ENCODE results near the gene KCNF1.

Gene KCNF1

GRCh38 chr2:10880586-10881321 is 31.0 kb upstream of the KCNF1 start:
- DNase-seq: no peak

- DNase-seq: no peak
Observed at GRCh38 chr2:10882568-10882967, 29.2 kb upstream of the KCNF1 start.

DNA sequence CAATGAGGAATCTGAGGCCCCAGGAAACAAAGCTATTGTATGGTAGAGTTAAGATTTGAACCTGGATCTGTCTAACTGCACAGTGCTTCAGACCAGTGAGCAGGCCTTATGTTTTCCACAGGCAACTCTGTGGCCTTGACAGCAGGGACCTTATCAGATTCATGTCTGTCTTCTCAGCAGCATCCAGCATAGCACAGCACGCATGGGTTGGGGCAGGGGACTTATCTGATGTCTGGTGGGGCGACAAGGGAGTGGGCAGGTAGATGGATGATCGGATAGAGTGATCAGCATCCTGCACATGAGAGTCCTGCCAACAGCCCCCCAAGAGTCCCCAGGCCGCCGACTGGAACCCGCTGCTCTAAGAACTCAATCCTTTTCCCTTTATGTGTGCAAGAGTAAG is 28.7 kb upstream of the KCNF1 start:
- DNase-seq: no peak

DNA sequence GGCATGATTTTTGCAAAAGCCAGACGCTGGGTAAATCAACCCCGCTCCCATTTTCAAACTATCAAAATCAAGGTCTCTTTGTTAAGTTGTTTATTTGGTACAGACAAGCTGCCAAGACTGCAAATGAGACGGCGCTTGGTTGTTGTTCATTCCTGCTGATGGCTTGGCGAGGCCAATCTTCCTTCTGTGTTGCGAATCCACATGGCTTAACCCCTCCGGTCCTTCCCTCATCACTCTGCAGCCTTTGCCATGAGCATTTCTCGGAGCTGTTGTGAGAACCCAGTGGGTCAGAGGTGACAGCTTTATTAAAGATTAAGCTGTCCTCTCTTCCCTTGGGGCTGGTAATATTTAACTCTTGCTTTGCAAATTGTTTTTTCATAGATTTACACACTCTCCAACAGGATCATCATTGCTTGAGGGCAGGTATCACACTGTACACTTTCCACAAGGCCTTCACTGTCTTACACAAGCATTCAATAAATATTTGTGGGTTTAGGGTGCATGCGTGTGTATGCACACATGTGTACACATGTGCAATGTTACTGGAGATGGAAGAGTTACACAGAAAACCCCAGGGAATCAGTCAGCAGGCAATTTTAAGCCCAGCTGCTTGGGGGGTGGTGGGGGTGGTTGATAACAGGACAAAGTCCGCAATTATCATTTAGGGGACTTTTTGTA is 27.8 kb upstream of the KCNF1 start:
- no peak for DNase-seq

GRCh38 chr2:10884574-10884975 is 27.2 kb upstream of the KCNF1 start:
- DNase-seq: no peak

DNA sequence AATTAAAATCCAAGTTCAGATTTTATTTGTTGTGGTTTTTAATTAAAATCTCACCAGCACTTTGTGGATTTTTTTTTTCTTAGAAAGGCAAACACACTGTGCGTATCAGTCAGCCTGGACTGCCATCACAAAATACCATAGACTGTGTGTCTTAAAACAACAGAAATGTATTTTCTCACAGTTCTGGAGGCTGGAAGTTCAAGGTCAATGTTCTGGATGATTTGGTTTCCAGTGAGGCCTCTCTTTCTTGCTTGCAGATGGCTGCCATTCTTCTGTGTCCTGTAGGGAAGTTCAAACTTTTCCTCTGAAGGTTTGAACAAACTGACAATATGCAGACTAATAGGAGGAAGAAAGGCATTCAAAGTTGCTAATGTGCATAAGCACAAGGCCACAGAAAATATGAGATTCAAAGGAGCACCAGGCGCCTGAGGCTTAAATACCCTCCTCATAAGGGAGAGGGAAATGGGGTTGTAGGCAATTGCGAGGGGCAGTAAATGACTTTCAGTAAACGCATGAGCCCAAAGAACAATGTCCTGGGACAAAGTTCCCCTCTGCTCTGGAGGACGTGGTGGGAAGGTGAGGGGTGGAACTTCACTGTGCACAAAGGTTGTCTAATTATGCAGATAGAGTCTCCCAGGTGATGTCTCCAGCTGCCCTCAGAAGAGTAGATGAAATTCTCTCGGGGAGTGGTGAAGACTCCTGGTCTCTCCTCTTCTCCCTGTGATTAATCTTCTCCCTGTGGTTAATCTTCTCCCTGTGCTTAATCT is 26.5 kb upstream of the KCNF1 start:
- DNase-seq: no peak

DNA sequence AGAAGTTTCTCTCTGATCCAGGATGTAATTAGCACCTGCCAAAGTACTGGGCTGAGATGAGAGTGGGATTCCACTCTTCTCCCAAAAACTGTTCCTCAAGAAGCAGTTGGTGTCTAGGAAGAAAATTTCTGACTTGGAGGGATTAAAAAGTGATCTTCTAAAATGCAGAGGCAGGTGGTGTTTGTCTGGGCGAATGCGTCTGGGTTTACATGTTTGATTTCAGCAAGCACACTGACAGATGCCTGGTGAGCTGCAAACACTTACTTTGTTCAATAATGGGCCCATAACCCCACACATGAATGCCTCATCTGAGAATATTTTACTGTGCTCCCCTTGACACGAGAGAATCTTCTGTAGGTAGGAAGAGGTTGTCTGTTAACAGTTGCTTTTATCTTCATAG is 24.3 kb upstream of the KCNF1 start:
- no peak for DNase-seq

- no peak for DNase-seq
Observed at GRCh38 chr2:10889651-10890215, 22.0 kb upstream of the KCNF1 start.

DNA sequence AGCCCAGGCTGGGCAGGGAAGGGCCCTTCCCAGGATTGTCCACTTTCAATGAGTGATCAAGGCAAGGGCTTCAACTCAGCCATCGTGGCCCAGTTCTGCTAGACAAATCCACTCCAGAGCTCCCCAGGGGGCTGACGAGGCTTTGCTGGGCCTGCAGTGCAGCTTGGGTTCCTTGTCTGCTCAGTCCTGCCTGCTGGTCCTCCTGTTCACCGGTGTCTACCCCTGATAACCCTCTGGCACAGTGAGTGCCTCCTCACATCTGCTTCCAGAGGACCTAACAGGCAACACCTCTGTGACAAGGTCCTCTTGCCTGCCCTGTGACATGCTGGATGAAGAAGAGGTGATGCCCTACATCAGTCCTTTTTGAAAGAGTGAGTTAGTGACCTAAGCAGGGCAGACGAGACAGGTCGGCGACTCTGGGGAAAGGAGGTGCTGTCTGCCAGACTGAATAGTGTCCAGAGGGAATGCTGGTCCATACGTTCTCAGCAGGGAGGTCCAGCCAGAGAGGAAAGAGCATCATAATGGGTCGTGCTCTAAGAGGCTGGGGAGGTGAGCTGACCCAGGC is 20.9 kb upstream of the KCNF1 start:
- no peak for DNase-seq

- DNase-seq: no peak
Observed at GRCh38 chr2:10891390-10891789, 20.3 kb upstream of the KCNF1 start.

GRCh38 chr2:10891848-10892247 is 19.9 kb upstream of the KCNF1 start:
- DNase-seq: no peak

GRCh38 chr2:10892316-10892715 is 19.4 kb upstream of the KCNF1 start:
- DNase-seq: no peak

GRCh38 chr2:10892796-10893350 is 18.9 kb upstream of the KCNF1 start:
- DNase-seq: no peak

GRCh38 chr2:10894264-10894935 is 17.3 kb upstream of the KCNF1 start:
- no peak for DNase-seq

DNA sequence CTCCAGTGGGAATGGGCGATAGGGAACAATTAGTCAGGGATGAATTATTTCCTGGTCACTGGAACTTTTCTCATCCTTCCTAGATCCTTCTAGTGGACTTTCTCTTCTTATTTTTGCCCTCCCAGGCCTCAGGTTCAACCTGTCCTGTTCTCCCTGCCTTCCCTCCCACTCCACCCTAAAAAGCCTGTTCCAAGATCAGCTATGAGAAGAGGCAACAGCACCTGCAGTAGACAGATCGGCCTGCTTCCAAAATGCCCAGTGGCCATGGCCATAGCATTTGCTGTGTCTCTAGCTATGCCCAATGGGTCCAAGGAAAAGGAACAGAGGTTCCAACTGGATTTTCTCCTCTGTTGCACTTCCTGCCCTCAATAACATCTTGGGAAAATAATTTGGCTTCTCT is 16.5 kb upstream of the KCNF1 start:
- DNase-seq: no peak

- no peak for DNase-seq
Observed at GRCh38 chr2:10897956-10898355, 13.8 kb upstream of the KCNF1 start.

- DNase-seq: no peak
Observed at GRCh38 chr2:10900216-10901109, 11.3 kb upstream of the KCNF1 start.

DNA sequence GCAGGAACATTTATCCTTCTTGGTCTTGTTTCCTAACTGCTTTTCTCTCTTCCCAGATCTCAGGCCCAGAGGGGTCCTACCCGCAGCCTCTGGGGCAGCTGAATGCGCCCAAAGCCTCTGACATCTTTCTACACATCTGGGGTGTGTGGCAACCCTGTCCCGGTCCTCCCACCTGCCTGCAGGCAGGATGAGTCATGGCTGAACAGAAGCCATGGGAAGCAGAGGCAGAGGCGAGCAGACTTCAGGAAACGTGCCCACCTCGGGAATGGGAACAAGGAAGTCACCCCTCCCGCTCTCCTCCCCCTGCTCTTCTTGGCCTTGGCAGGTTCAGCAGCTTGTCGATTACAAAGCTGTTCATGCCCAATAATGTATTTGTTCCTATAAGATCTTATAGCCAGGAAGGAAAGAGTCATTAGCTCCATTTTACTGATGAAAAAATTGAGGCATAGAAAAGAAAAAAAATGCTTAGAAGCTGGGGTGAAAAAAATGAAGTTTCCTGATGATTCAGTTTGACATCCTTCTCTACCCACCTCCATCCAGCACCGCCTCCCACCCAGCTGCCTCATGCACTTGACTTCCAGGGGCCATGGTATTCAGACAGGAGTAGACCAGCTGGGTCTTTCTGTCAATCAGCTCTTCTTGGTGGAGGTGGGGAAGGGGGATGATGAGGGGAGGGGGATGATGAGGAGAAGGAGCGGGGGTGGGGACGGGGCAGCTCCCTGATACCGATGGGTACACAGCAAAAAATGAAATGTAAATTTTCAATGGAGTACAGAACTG is 10.4 kb upstream of the KCNF1 start:
- no peak for DNase-seq

DNA sequence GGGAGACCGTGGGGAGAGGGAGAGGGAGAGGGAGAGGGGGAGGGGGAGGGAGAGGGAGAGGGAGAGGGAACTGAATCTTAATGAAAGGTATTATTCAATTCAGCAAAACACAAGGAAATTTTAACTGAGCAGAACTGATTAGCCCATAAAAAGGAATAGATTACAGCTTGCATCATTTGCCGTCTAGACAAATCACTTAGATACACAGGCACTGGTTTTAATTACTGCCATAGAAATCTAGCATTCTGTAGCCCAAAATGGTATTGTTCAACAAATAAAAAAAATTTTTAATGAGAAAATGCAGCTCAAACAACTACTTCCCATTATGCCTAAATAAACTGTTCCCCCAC is 7.9 kb upstream of the KCNF1 start:
- DNase-seq: no peak

DNA sequence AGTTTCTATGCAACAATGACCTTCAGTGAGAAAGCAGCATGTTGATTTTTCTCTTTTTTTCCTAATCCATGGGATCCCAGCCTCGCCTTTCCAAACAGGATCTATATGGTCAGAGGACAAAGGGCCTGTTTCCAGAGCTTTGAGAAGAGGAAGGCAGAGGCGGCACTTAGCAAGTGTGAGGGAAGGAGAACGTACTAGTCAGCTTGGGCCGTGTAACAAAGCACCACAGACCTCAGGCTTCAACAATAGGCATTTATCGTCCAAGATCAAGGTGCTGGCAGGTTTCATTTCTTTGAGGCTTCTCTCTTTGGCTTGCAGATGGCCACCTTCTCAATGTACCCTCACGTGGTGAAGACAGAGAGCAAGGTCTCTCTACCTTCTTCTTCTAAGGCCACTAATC is 7.3 kb upstream of the KCNF1 start:
- no peak for DNase-seq
